Uterus (tissue), 2 donors: Measurements from ENCODE around the gene CTRB2.

ENCODE experiments used
- CTCF ChIP-seq, 4 experiments: fragments of 200-600 bp in 2 of 4; fragments of 450-650 bp in 2 of 4; sonication (generic) in 2 of 4; IDR thresholded peaks; one replicate each; pipeline ENCODE4 v1.5.1; 2016 to 2019; ENCODE audit warnings: antibody characterized with exemption in 4 of 4, mild to moderate bottlenecking in 2 of 4, moderate library complexity in 1 of 4
- POLR2A ChIP-seq, 2 donors: fragments of 450-650 bp; IDR thresholded peaks; one replicate each; pipeline ENCODE4 v1.6.1; 2016; ENCODE audit warnings: antibody characterized with exemption in 2 of 2, mild to moderate bottlenecking in 1 of 2, moderate library complexity in 1 of 2

DNA sequence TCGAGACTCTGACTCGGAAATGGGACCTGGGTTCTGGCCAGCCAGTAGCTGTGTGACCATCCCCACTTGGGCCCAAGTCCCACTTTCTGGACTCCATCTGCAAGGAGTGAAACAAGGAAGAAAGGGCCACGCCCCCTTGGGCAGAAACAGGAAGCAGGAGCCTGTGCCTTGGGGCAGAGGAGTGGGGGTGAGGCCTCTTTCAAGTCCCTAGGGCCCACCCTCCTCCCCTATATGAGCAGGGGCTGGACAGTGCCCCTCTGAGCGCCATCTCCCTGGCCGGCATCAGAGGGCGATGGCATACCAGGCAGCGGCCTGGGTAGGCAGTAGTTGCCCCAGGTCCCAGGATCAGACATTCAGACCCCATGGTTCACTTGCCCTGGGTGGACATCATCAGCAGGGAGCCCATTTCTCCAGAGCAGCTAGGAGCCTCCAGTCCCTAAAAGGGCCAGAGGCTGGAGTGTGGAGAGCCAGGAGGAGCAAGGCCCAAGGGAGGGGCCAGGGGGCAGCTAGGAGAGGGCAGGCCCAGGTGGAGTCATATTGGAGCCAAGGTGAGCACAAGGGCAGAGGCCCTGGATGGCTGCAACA lies 37.4 kb upstream of the CTRB2 start:
- no peak for TF ChIP-seq CTCF (IDR thresholded peaks at IDR 0.05)
- no peak for TF ChIP-seq POLR2A (IDR thresholded peaks at IDR 0.05)
